Bronchial epithelial cell (primary cell): ENCODE measurements around the gene EHD1. TPM values are rescaled to one million over a fixed set of nuclear protein-coding genes. Genes with fewer than 3 reads are reported as not detected.

Experiments
- DNase-seq: peaks from one replicate; pipeline ENCODE4 v3.0.0-alpha.2; 2010; ENCODE audit warnings: low read depth
- FAIRE-seq: peaks from 2 replicates; lab custom pipeline; 2011; peaks lifted over from hg19 to GRCh38; lab: Jason Lieb, UNC
- H3K27me3 ChIP-seq: 2 replicates; pipeline ENCODE4 v1.5.1; 2011; ENCODE audit warnings: low read length; ENCODE audit not compliant: control insufficient read depth, insufficient read depth
- H3K36me3 ChIP-seq: 2 replicates; pipeline ENCODE4 v1.5.1; 2011; ENCODE audit warnings: low read length; ENCODE audit not compliant: control insufficient read depth, insufficient read depth
- H3K4me3 ChIP-seq: 2 replicates; pipeline ENCODE4 v1.5.1; 2011; ENCODE audit warnings: mild to moderate bottlenecking, low read depth, low read length, control low read depth
- CTCF ChIP-seq: IDR thresholded peaks from 2 replicates; pipeline ENCODE4 v1.5.1; 2011; ENCODE audit warnings: mild to moderate bottlenecking, moderate library complexity, low read length, control low read depth, inconsistent platforms; ENCODE audit not compliant: insufficient read depth, severe bottlenecking
- total RNA-seq: library from RNA; depleted of rRNA; stranded (reverse); fragments of >200 nt; gene quantifications from 2 replicates; pipeline ENCODE4 v1.2.1, GENCODE V29; 2014

EHD1 gene
- total RNA-seq, 1 donor from 2014 or later = 32.9 TPM

GRCh38 chr11:64813826-64814225 is 64.6 kb downstream of the EHD1 start:
- no peaks in the 10 kb centered on the region for H3K27me3 ChIP-seq
- no peak for TF ChIP-seq CTCF
- DNase-seq (no peak), FAIRE-seq (no peak)
- H3K36me3 ChIP-seq = no peaks in the 10 kb centered on the region
- H3K4me3 ChIP-seq = no peak overlapping the region

- no peaks in the 10 kb centered on the region for H3K27me3 ChIP-seq
- no peak for TF ChIP-seq CTCF
- peaks cover 5% of the 10 kb centered on the region for H3K36me3 ChIP-seq
- DNase-seq = no peak
- peak overlapping the region; percentile 87 for H3K4me3 ChIP-seq
- FAIRE-seq = no peak
These were observed 67.5 kb downstream of the EHD1 start for GRCh38 chr11:64810891-64811272.

GRCh38 chr11:64810271-64810890 is 68.0 kb downstream of the EHD1 start, which contains the start of gene MEN1:
MEN1 (minus strand) TSS chr11:64810551; CDS start chr11:64810109, 442 bp downstream.
- Histone ChIP-seq H3K27me3 (no peaks in the 10 kb centered on the region), H3K4me3 (peak within 1 kb of the TSS; percentile 87), H3K36me3 (peaks cover 6% of the 10 kb centered on the region)
- FAIRE-seq = no peak
- DNase-seq = peak; percentile 91
- TF ChIP-seq CTCF = no peak

- no peak for FAIRE-seq
- Histone ChIP-seq H3K4me3 (peak overlapping the region; percentile 87), H3K36me3 (peaks cover 8% of the 10 kb centered on the region), H3K27me3 (no peaks in the 10 kb centered on the region)
- no peak for TF ChIP-seq CTCF
- peak; percentile 60 for DNase-seq
These were observed 68.6 kb downstream of the EHD1 start for GRCh38 chr11:64809781-64810241.

- H3K27me3 ChIP-seq = no peaks in the 10 kb centered on the region
- no peak for TF ChIP-seq CTCF
- FAIRE-seq (no peak), DNase-seq (no peak)
- peaks cover 13% of the 10 kb centered on the region for H3K36me3 ChIP-seq
- H3K4me3 ChIP-seq = no peak overlapping the region
These were observed 72.9 kb downstream of the EHD1 start for GRCh38 chr11:64805481-64805880.
